ENCODE results near the gene EYA2.
A peak's percentile ranks its signal among the peaks of the same experiment; 100 is the strongest.
"Not testable (repeated sequence)": the region's sequence is repeated elsewhere in the genome, so short reads cannot be mapped to it uniquely, and the experiment has no call there.

Gene EYA2

DNA sequence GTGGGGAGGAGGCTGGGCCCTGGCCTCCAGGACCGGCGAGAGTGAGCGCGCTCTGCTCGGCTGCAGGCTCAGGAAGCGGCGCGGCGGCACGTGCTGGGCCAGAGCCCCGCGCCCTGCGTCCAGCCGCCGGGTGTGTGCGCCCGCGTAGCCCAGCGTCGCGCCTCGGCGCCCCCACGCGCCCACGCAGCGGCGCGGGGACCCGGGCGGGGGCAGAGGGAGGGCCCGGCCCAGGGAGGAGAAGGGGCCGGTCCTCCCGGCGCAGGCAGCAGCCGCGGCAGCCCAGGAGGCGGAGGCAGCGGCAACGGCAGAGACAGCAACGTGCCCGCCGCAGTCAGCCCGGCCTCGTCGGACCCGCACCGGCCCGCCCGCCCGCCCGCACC is at the start of gene EYA2:
Gene EYA2, plus strand, starts transcription at position 265 of the 380 bp plus-strand sequence. CDS start 95,168 bp downstream, outside the sequence.
- DNase-seq: no peak

DNA sequence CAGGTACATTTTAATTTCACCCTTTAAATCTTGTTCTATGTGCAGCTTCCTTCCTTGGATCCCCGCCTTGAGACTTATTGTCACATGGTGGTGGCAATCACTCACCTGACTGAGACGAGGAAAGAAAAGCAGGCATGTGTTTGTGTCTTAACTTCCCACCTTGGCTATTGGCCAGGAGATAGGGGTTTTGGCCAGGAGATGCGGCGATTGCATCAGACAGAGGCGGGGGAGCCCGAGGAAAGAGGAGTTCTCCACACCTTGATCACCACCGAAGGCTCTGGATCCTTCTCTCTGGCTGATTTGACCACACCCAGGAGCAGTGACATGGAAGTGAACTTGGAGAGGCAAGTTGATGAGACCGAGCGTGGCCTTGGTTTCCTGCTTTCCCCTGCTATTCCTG is 49.7 kb upstream of the EYA2 start:
- DNase-seq: no peak

GRCh38 chr20:46849269-46849668 is 45.4 kb upstream of the EYA2 start:
- DNase-seq: no peak

DNA sequence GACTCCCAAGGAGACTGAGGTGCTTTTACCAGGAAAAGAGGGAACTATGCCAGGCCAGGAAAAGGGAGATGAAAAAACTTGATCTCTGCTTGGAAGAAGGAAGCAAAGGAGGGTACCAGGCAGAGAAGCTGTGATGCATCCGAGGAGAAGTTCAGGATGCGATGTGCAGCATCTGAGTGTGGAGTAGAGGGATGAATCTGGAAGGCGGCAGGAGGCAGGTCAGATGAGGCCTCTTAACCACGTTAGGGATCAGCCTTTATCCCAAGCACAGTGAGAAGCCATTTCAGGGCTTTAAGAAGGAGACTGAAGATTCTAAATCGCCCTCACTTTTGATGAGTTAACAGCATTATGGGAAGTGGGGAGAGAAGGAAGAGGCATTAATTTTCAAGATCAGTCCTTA is 44.9 kb upstream of the EYA2 start:
- no peak for DNase-seq

DNA sequence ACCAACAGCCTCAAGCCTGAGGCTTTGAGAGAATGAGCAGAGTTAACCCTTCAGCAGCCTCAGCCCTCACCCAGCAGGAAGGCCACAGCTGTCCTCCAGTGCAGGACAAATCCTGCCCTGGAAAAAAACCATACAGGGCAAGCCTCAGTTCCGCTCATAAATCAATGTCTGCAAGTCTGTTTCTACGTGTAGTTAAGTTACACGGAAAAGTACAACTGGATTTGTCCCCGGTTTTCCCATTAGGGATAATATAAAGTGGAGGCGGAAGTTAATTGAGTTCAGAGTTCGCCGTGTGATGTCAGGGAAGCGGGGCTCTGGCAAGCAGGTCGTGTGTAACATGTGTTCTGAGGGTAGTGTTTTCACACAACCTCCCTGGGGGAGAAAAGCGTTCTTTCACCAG is 44.2 kb upstream of the EYA2 start:
- DNase-seq: no peak

DNA sequence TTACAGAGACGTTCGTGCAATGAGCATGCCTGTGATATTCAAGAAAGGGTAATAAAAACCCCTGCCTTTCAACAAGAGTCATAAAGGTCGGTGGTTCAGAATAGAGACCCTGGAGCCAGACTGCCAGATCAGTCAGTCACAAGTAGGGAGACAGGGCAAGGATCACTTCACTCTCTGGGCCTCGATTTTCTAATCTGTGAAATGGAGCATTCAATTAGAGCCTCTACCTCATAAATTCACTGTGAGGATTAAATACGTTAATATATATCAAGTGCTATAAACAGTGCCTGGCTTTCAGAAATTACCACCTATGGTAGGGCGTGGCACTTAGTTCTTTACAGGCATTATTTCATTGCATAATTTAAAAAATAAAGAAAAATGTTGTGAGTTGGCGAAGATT is 43.7 kb upstream of the EYA2 start:
- no peak for DNase-seq

GRCh38 chr20:46851746-46852145 is 42.9 kb upstream of the EYA2 start:
- no peak for DNase-seq

GRCh38 chr20:46852313-46852712 is 42.3 kb upstream of the EYA2 start:
- no peak for DNase-seq

GRCh38 chr20:46853926-46854325 is 40.7 kb upstream of the EYA2 start:
- DNase-seq: no peak

- no peak for DNase-seq
Observed at GRCh38 chr20:46857061-46857831, 37.4 kb upstream of the EYA2 start.

- DNase-seq: no peak
Observed at GRCh38 chr20:46865824-46866223, 28.8 kb upstream of the EYA2 start.

GRCh38 chr20:46870041-46870440 is 24.6 kb upstream of the EYA2 start:
- no peak for DNase-seq

GRCh38 chr20:46872328-46873211 is 22.1 kb upstream of the EYA2 start:
- DNase-seq: peak; percentile 17

GRCh38 chr20:46875059-46875458 is 19.6 kb upstream of the EYA2 start:
- no peak for DNase-seq

GRCh38 chr20:46879386-46879785 is 15.3 kb upstream of the EYA2 start:
- DNase-seq: no peak

GRCh38 chr20:46879963-46880362 is 14.7 kb upstream of the EYA2 start:
- not testable (repeated sequence) for DNase-seq

GRCh38 chr20:46883892-46884291 is 10.8 kb upstream of the EYA2 start:
- no peak for DNase-seq

DNA sequence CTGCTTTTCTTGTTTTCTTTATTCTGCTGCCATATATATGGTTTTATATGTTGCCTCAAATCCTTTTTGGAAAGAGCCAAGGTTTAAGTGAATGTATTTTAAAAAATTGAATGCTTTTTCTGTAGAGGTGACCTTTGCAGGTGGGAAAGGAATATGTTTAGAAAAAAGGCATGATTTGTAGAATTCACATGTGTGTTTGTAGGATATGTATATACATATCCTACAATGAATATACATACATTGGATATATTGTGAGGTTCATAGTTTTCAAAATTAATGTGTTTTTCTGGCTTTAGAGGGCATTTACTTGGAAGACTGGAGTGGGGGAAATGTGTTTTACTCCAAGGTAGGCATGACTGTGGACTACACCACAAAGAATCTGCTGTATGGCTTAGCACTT is 4.0 kb upstream of the EYA2 start:
- DNase-seq: no peak

DNA sequence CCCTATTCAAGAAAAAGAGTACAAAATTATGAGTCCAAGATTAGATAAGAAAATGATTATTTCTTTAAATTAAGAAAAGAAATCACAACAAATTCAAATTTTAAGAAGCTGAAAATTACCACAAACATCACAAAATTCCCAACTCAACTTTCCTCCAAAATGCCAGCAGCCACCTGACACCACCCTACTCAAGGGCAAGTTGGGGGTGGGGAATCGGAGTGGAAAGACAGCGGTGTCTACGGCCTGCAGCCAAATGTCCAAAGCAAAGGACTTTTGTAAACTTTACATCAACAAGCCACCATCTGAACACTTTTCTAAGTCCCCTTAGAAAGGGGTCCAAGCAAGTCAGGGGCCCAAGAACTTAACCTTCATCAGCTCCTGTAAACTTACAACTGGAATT is 1.6 kb upstream of the EYA2 start:
- no peak for DNase-seq

- DNase-seq: no peak
Observed at GRCh38 chr20:46893877-46894578, 615 bp upstream of the EYA2 start.

GRCh38 chr20:46894971-46895905 is 595 bp downstream of the EYA2 start:
- no peak for DNase-seq

DNA sequence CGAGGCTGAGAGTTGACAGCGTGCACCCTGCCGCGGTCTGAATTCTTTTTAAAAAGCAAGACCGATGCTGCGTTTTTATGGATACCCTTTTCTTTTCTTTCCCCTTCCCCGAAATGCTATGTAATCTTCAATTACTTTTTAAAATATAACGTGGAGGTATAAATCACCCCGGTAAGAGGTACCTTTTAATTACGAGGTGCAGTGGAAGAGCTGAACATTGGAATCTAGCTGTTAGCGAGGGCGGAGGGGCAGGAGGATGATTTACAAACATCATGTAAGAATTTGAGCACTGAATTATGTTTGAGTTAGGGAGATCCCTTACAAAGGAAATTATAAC is 1.2 kb downstream of the EYA2 start:
- no peak for DNase-seq
